ENCODE data around the gene MSRB1. TPM values are rescaled to one million over a fixed set of nuclear protein-coding genes. Genes with fewer than 3 reads are reported as not detected.

The MSRB1 gene
- total RNA-seq, 4 donors from 2014 or later, result 16.7 to 40.7 (median 35.2) TPM

- Histone ChIP-seq H3K27ac (no peak overlapping the region), H3K36me3 (no peaks in the 10 kb centered on the region), H3K27me3 (peaks cover 52 to 60% (median 59%) of the 10 kb centered on the region in 3 donors), H3K4me3 (no peak overlapping the region), H3K4me1 (no peaks in the 10 kb centered on the region), H3K9me3 (no peaks in the 10 kb centered on the region)
- TF ChIP-seq, protein P1, sequence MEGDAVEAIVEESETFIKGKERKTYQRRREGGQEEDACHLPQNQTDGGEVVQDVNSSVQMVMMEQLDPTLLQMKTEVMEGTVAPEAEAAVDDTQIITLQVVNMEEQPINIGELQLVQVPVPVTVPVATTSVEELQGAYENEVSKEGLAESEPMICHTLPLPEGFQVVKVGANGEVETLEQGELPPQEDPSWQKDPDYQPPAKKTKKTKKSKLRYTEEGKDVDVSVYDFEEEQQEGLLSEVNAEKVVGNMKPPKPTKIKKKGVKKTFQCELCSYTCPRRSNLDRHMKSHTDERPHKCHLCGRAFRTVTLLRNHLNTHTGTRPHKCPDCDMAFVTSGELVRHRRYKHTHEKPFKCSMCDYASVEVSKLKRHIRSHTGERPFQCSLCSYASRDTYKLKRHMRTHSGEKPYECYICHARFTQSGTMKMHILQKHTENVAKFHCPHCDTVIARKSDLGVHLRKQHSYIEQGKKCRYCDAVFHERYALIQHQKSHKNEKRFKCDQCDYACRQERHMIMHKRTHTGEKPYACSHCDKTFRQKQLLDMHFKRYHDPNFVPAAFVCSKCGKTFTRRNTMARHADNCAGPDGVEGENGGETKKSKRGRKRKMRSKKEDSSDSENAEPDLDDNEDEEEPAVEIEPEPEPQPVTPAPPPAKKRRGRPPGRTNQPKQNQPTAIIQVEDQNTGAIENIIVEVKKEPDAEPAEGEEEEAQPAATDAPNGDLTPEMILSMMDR (IDR thresholded peaks at IDR 0.05 in 4 of 5, conservative IDR thresholded peaks at IDR 0.05 in 1 of 5), result no peak
- no peak for TF ChIP-seq POLR2A (IDR thresholded peaks at IDR 0.05)
- ATAC-seq, result no peak
- intact Hi-C loops (cut with DNase I; ENCODE audit: low total_unique reads), result no loop called here
- in situ Hi-C loops (cut with MboI; ENCODE audit: low sequenced_read_pairs in 4 of 4), result no loop called here
- DNase-seq, result no peak
These were observed 26.4 kb downstream of the MSRB1 start for GRCh38 chr16:1916640-1916990.

GRCh38 chr16:1915732-1916639 lies 27.0 kb downstream of the MSRB1 start:
- in situ Hi-C loops (cut with MboI; ENCODE audit: low sequenced_read_pairs in 4 of 4), result no loop called here

GRCh38 chr16:1914988-1915387 lies 28.0 kb downstream of the MSRB1 start:
- Histone ChIP-seq H3K36me3 (no peaks in the 10 kb centered on the region), H3K4me3 (no peak overlapping the region), H3K27me3 (peaks cover 41 to 49% (median 45%) of the 10 kb centered on the region in 3 donors), H3K4me1 (no peaks in the 10 kb centered on the region), H3K9me3 (no peaks in the 10 kb centered on the region), H3K27ac (no peak overlapping the region)
- TF ChIP-seq POLR2A (IDR thresholded peaks at IDR 0.05), result no peak
- TF ChIP-seq, protein P1 (IDR thresholded peaks at IDR 0.05 in 4 of 5, conservative IDR thresholded peaks at IDR 0.05 in 1 of 5), result no peak
- intact Hi-C loops (cut with DNase I; ENCODE audit: low total_unique reads) (no loop called here), in situ Hi-C loops (cut with MboI; ENCODE audit: low sequenced_read_pairs in 4 of 4) (no loop called here)
- no peak for ATAC-seq
- no peak for DNase-seq

More at GRCh38 chr16:1915732-1916639, 27.0 kb downstream of the MSRB1 start:
- H3K4me3 ChIP-seq, result no peak overlapping the region
- TF ChIP-seq POLR2A (IDR thresholded peaks at IDR 0.05), result no peak
- TF ChIP-seq, protein P1 (IDR thresholded peaks at IDR 0.05 in 4 of 5, conservative IDR thresholded peaks at IDR 0.05 in 1 of 5), result no peak
- no peaks in the 10 kb centered on the region for H3K4me1 ChIP-seq
- DNase-seq, result no peak
- no peak overlapping the region for H3K27ac ChIP-seq
- peaks cover 47 to 54% (median 53%) of the 10 kb centered on the region in 3 donors for H3K27me3 ChIP-seq
- no peaks in the 10 kb centered on the region for H3K9me3 ChIP-seq
- intact Hi-C loops (cut with DNase I; ENCODE audit: low total_unique reads), result no loop called here
- H3K36me3 ChIP-seq, result no peaks in the 10 kb centered on the region
- ATAC-seq, result no peak

DNA sequence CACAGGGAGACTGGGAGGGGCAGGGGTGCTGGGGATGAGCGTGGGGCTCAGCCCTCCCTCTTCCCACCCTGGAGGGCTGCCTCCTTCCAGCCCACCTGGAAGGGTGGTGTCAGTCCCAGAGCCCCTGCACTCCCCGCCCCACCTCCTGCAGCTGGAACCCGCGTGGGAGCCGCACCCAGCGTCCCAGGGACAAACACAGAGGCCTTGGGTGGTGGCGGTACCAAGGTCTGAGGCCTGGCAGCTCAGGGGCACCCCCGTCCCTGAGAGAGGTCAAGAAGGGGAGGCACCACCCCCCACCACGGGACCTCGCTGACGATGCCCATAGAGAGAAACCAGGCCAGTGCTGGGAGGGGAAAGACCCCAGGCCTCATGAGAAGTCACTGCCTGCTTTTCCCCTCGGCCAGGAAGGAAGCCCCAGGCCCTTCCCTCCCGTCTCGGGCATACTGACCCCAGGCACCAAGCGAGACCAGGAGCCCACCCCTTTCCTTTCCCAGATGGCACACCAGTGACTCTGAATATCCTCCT lies 28.9 kb downstream of the MSRB1 start:
- Histone ChIP-seq H3K27ac (no peak overlapping the region), H3K4me1 (no peaks in the 10 kb centered on the region), H3K36me3 (no peaks in the 10 kb centered on the region), H3K27me3 (peaks cover 35 to 48% (median 41%) of the 10 kb centered on the region in 3 donors), H3K4me3 (no peak overlapping the region), H3K9me3 (no peaks in the 10 kb centered on the region)
- in situ Hi-C loops (cut with MboI; ENCODE audit: low sequenced_read_pairs in 4 of 4) (no loop called here), intact Hi-C loops (cut with DNase I; ENCODE audit: low total_unique reads) (no loop called here)
- ATAC-seq (no peak), DNase-seq (no peak)
- no peak for TF ChIP-seq POLR2A (IDR thresholded peaks at IDR 0.05)
- TF ChIP-seq, protein P1 (IDR thresholded peaks at IDR 0.05 in 4 of 5, conservative IDR thresholded peaks at IDR 0.05 in 1 of 5), result no peak
